Esophagus muscularis mucosa (tissue), 4 donors: ENCODE results near the gene RALGDS.

ENCODE experiments used
- CTCF ChIP-seq, 3 experiments: fragments of 200-600 bp in 2 of 3; fragments of 450-650 bp in 1 of 3; sonication (generic) in 2 of 3; IDR thresholded peaks; one replicate each; pipeline ENCODE4 v1.5.1; 2017 to 2019; ENCODE audit warnings: antibody characterized with exemption in 3 of 3, mild to moderate bottlenecking in 2 of 3, moderate library complexity in 1 of 3
- EP300 ChIP-seq: sonication (generic); formaldehyde crosslinking; IDR thresholded peaks from one replicate; pipeline ENCODE4 v1.6.1; 2017; ENCODE audit warnings: antibody characterized with exemption
- POLR2A ChIP-seq: fragments of 450-650 bp; IDR thresholded peaks from one replicate; pipeline ENCODE4 v1.6.1; 2017; ENCODE audit warnings: antibody characterized with exemption, moderate library complexity, mild to moderate bottlenecking, low read depth
- POLR2AphosphoS5 ChIP-seq, 2 donors: sonication (generic); formaldehyde crosslinking; IDR thresholded peaks; one replicate each; pipeline ENCODE4 v1.6.1; 2017; ENCODE audit warnings: antibody characterized with exemption in 2 of 2

GRCh38 chr9:133103987-133104505 lies 17.0 kb downstream of the RALGDS start:
- TF ChIP-seq POLR2AphosphoS5 (IDR thresholded peaks at IDR 0.05) (no peak), POLR2A (no peak), CTCF (IDR thresholded peaks at IDR 0.05) (no peak), EP300 (no peak)
